GM06990 (cell line): Measurements from ENCODE around the gene CASZ1.

Experiments
- DNase-seq: peaks from one replicate; pipeline ENCODE4 v3.0.0-alpha.2; 2011; ENCODE audit not compliant: insufficient read length; ENCODE audit errors: extremely low read depth
- H3K27me3 ChIP-seq: replicated peaks from 2 replicates; pipeline ENCODE4 v1.6.0; 2011; ENCODE audit warnings: low read length; ENCODE audit not compliant: control insufficient read depth, insufficient read depth
- H3K36me3 ChIP-seq: 2 replicates; pipeline ENCODE4 v1.5.1; 2011; ENCODE audit warnings: low read length; ENCODE audit not compliant: control insufficient read depth, insufficient read depth
- H3K4me3 ChIP-seq: replicated peaks from 2 replicates; pipeline ENCODE4 v1.5.1; 2011; ENCODE audit warnings: low read depth, mild to moderate bottlenecking, control low read depth, low read length
- CTCF ChIP-seq: IDR thresholded peaks from 2 replicates; pipeline ENCODE4 v1.5.1; 2011; ENCODE audit warnings: low read length, control low read depth, mild to moderate bottlenecking, inconsistent platforms; ENCODE audit not compliant: insufficient read depth, poor library complexity, severe bottlenecking

CASZ1 gene

GRCh38 chr1:10836726-10837125, 40.3 kb upstream of the CASZ1 start:
- H3K27me3 ChIP-seq: no peaks in the 10 kb centered on the region; the same call in none of the 2 replicates
- no peaks in the 10 kb centered on the region for H3K36me3 ChIP-seq
- H3K4me3 ChIP-seq: no peak overlapping the region
- TF ChIP-seq CTCF: no peak
- no peak for DNase-seq

- no peak overlapping the region for H3K4me3 ChIP-seq
- H3K27me3 ChIP-seq: no peaks in the 10 kb centered on the region; the same call in none of the 2 replicates
- no peaks in the 10 kb centered on the region for H3K36me3 ChIP-seq
- no peak for TF ChIP-seq CTCF
- peak; percentile 23 for DNase-seq
Observed at GRCh38 chr1:10835822-10836421, 39.5 kb upstream of the CASZ1 start.

- H3K27me3 ChIP-seq: no peaks in the 10 kb centered on the region; the same call in none of the 2 replicates
- H3K4me3 ChIP-seq: no peak overlapping the region
- no peak for TF ChIP-seq CTCF
- no peak for DNase-seq
- no peaks in the 10 kb centered on the region for H3K36me3 ChIP-seq
Observed at GRCh38 chr1:10835421-10835820, 39.0 kb upstream of the CASZ1 start.

GRCh38 chr1:10834770-10835412, 38.4 kb upstream of the CASZ1 start:
- DNase-seq: no peak
- Histone ChIP-seq H3K27me3 (no peaks in the 10 kb centered on the region; the same call in none of the 2 replicates), H3K36me3 (no peaks in the 10 kb centered on the region), H3K4me3 (no peak overlapping the region)
- no peak for TF ChIP-seq CTCF

- no peak for TF ChIP-seq CTCF
- Histone ChIP-seq H3K4me3 (no peak overlapping the region), H3K36me3 (no peaks in the 10 kb centered on the region), H3K27me3 (no peaks in the 10 kb centered on the region; the same call in 1 of the 2 replicates)
- DNase-seq: no peak
Observed at GRCh38 chr1:10833630-10834557, 37.4 kb upstream of the CASZ1 start.
